AG09319 (cell line): Measurements from ENCODE around the gene FNDC11.
A peak's percentile ranks its signal among the peaks of the same experiment; 100 is the strongest.

ENCODE experiments used
- DNase-seq: peaks from one replicate; pipeline ENCODE4 v3.0.0-alpha.2; 2010; ENCODE audit warnings: low read depth; ENCODE audit errors: extremely low read depth
- CTCF ChIP-seq: IDR thresholded peaks from 2 replicates; pipeline ENCODE4 v1.5.1; 2011; ENCODE audit warnings: low read depth, mild to moderate bottlenecking, inconsistent platforms, low read length, moderate library complexity

The FNDC11 gene

GRCh38 chr20:63533871-63534393, 20.0 kb upstream of the FNDC11 start:
- TF ChIP-seq CTCF = no peak

GRCh38 chr20:63534427-63534830, 19.5 kb upstream of the FNDC11 start:
- no peak for DNase-seq
- no peak for TF ChIP-seq CTCF

More at GRCh38 chr20:63533871-63534393, 20.0 kb upstream of the FNDC11 start:
- DNase-seq = no peak

- no peak for DNase-seq
- TF ChIP-seq CTCF = no peak
Observed at GRCh38 chr20:63534831-63535651, 18.9 kb upstream of the FNDC11 start.

GRCh38 chr20:63536241-63536977, 17.6 kb upstream of the FNDC11 start:
- no peak for DNase-seq

GRCh38 chr20:63536997-63537524, 16.9 kb upstream of the FNDC11 start, which contains the start of gene PTK6:
PTK6 (minus strand) TSS chr20:63537376; CDS start chr20:63537314, 62 bp downstream.
- DNase-seq = no peak
- TF ChIP-seq CTCF = no peak

More at GRCh38 chr20:63536241-63536977, 17.6 kb upstream of the FNDC11 start:
- no peak for TF ChIP-seq CTCF

- peak; percentile 90 for TF ChIP-seq CTCF
- peak; percentile 85 for DNase-seq
Observed at GRCh38 chr20:63537525-63538203, 16.3 kb upstream of the FNDC11 start.
